ENCODE results near the gene MLN. TPM values are rescaled to one million over a fixed set of nuclear protein-coding genes. Genes with fewer than 3 reads are reported as not detected.

Gene MLN
- polyA plus RNA-seq, 1 of the 3 experiments (the other 2 are of a cell fraction), result not detected

GRCh38 chr6:33816911-33817310, 13.1 kb upstream of the MLN start:
- ChIA-PET POLR2A (no interaction called here), CTCF (interaction anchor here (1.3 to 3.0 kb wide), 3 partner anchors 12 to 211 kb away, joined by 5 to 8 read pairs (median 7); no protein-coding TSS in a partner anchor)
- Histone ChIP-seq H3K9me3 (no peaks in the 10 kb centered on the region), H3K4me1 (ENCODE audit: control insufficient read depth in 1 of 2, insufficient read depth in 2 of 2, low read depth in 1 of 2, low read length in 1 of 2) (peaks cover 0 to 14% of the 10 kb centered on the region in 2 experiments; a peak in 1 of 4 replicates), H2AFZ (ENCODE audit: low read depth) (no peak overlapping the region), H3K27ac (ENCODE audit: low read depth in 2 of 2, low read length in 1 of 2) (no peak overlapping the region), H3K36me3 (replicated peaks in 1 of 2; ENCODE audit: control insufficient read depth in 1 of 2, insufficient read depth in 2 of 2, low read length in 1 of 2) (no peaks in the 10 kb centered on the region), H3K27me3 (ENCODE audit: insufficient read depth) (peaks cover 6% of the 10 kb centered on the region; the same call in 1 of the 2 replicates), H4K20me1 (ENCODE audit: insufficient read depth) (0 out of 2 replicates have a peak, but pooled peaks cover 2% of the 10 kb centered on the region), H3K79me2 (ENCODE audit: insufficient read depth) (no peaks in the 10 kb centered on the region), H3K9ac (no peak overlapping the region), H3K9me2 (no peaks in the 10 kb centered on the region), H3K4me2 (no peak overlapping the region), H3K4me3 (ENCODE audit: low read depth in 2 of 2, low read length in 1 of 2) (no peak overlapping the region), H3F3A (replicated peaks; ENCODE audit: insufficient read depth) (no peaks in the 10 kb centered on the region)
- TF ChIP-seq MEF2A (IDR thresholded peaks at IDR 0.05; ENCODE audit: borderline replicate concordance, low read depth) (no peak), RCOR1 (IDR thresholded peaks at IDR 0.05; ENCODE audit: low read length) (no peak), TAF1 (IDR thresholded peaks at IDR 0.05; ENCODE audit: borderline replicate concordance, low read depth, low read length) (no peak), SIN3A (IDR thresholded peaks at IDR 0.05; ENCODE audit: borderline replicate concordance, low read depth, low read length) (no peak), NFIC (IDR thresholded peaks at IDR 0.05; ENCODE audit: borderline replicate concordance) (no peak), EP300 (IDR thresholded peaks at IDR 0.05; ENCODE audit: borderline replicate concordance in 1 of 2, low read depth in 1 of 2, low read length in 1 of 2) (no peak), PBX3 (IDR thresholded peaks at IDR 0.05) (no peak), NRF1 (IDR thresholded peaks at IDR 0.05; ENCODE audit: low read depth, low read length) (no peak), USF1 (IDR thresholded peaks at IDR 0.05; ENCODE audit: borderline replicate concordance, low read depth) (no peak), TCF12 (IDR thresholded peaks at IDR 0.05) (no peak), ELF1 (IDR thresholded peaks at IDR 0.05) (no peak), JUND (IDR thresholded peaks at IDR 0.05) (no peak), RAD21 (IDR thresholded peaks at IDR 0.05; ENCODE audit: low read length) (no peak)
- WGBS (ENCODE audit: low lambda C conversion rate), result 78% methylated on average over 8 of the region's 8 CpGs
- no peak for DNase-seq

- Histone ChIP-seq H3K9me3 (no peaks in the 10 kb centered on the region), H3K4me2 (no peak overlapping the region), H3K36me3 (replicated peaks in 1 of 2; ENCODE audit: control insufficient read depth in 1 of 2, insufficient read depth in 2 of 2, low read length in 1 of 2) (no peaks in the 10 kb centered on the region), H2AFZ (ENCODE audit: low read depth) (no peak overlapping the region), H3K27me3 (ENCODE audit: insufficient read depth) (peaks cover 6% of the 10 kb centered on the region; the same call in 1 of the 2 replicates), H3F3A (replicated peaks; ENCODE audit: insufficient read depth) (no peaks in the 10 kb centered on the region), H3K27ac (ENCODE audit: low read depth in 2 of 2, low read length in 1 of 2) (no peak overlapping the region), H4K20me1 (ENCODE audit: insufficient read depth) (0 out of 2 replicates have a peak, but pooled peaks cover 2% of the 10 kb centered on the region), H3K4me1 (ENCODE audit: control insufficient read depth in 1 of 2, insufficient read depth in 2 of 2, low read depth in 1 of 2, low read length in 1 of 2) (peaks cover 0 to 14% of the 10 kb centered on the region in 2 experiments; a peak in 1 of 4 replicates), H3K79me2 (ENCODE audit: insufficient read depth) (no peaks in the 10 kb centered on the region), H3K4me3 (ENCODE audit: low read depth in 2 of 2, low read length in 1 of 2) (no peak overlapping the region), H3K9ac (no peak overlapping the region), H3K9me2 (no peaks in the 10 kb centered on the region)
- peak; percentile 83 for TF ChIP-seq GABPA (IDR thresholded peaks at IDR 0.05; ENCODE audit: low read depth)
- no peak for TF ChIP-seq GATA2 (CRISPR knock-in tag; IDR thresholded peaks at IDR 0.05)
- peak; percentile 73 for TF ChIP-seq CHD2 (IDR thresholded peaks at IDR 0.05; ENCODE audit: low read length, partially characterized antibody)
- peak; percentile 87 for DNase-seq
- ChIA-PET POLR2A (no interaction called here), CTCF (interaction anchor here (1.3 to 3.0 kb wide), 4 partner anchors 13 to 232 kb away, joined by 3 to 8 read pairs (median 5); no protein-coding TSS in a partner anchor)
- 0% methylated on average over 1 of the region's 1 CpG for WGBS (ENCODE audit: low lambda C conversion rate)
Observed at GRCh38 chr6:33815854-33816253, 12.1 kb upstream of the MLN start.

All from SK-N-SH (cell line).